ENCODE data around the gene MGAT3. TPM values are rescaled to one million over a fixed set of nuclear protein-coding genes. Genes with fewer than 3 reads are reported as not detected.

MGAT3 gene
- total and polyA plus RNA-seq, 2 of the 13 experiments (the other 11 are each of a cell fraction or from before 2014, with no cell fraction given) = 0.11 to 0.15 TPM

- TF ChIP-seq AKNA (CRISPR knock-in tag; IDR thresholded peaks at IDR 0.05; ENCODE audit: borderline replicate concordance) (no peak), ZNF333 (CRISPR knock-in tag; IDR thresholded peaks at IDR 0.05; ENCODE audit: borderline replicate concordance) (peak; percentile 40; the same call in 1 of the 2 replicates), HDAC2 (CRISPR knock-in tag; IDR thresholded peaks at IDR 0.05) (peak; percentile 65; the same call in 1 of the 2 replicates), NR2F2 (IDR thresholded peaks at IDR 0.05; ENCODE audit: borderline replicate concordance, low read depth) (no peak), FOXP1 (IDR thresholded peaks at IDR 0.05) (no peak), FOXP1 (CRISPR knock-in tag; IDR thresholded peaks at IDR 0.05) (0 out of 2 replicates have a peak, but pooled peaks have one; percentile 24), ZKSCAN5 (CRISPR knock-in tag; IDR thresholded peaks at IDR 0.05) (no peak), HOMEZ (CRISPR knock-in tag; IDR thresholded peaks at IDR 0.05; ENCODE audit: low read depth) (0 out of 2 replicates have a peak, but pooled peaks have one; percentile 42), MXD4 (CRISPR knock-in tag; IDR thresholded peaks at IDR 0.05) (peak; percentile 90; the same call in 1 of the 2 replicates), ZNF143 (CRISPR knock-in tag; IDR thresholded peaks at IDR 0.05) (peak; percentile 85), ZBTB49 (CRISPR knock-in tag; IDR thresholded peaks at IDR 0.05; ENCODE audit: borderline replicate concordance) (no peak), ZNF335 (CRISPR knock-in tag; IDR thresholded peaks at IDR 0.05) (peak; percentile 62; the same call in 1 of the 2 replicates), ZNF614 (CRISPR knock-in tag; IDR thresholded peaks at IDR 0.05; ENCODE audit: borderline replicate concordance) (0 out of 2 replicates have a peak, but pooled peaks have one; percentile 60), ZBTB26 (CRISPR knock-in tag; IDR thresholded peaks at IDR 0.05; ENCODE audit: borderline replicate concordance) (peak; percentile 65; the same call in 1 of the 2 replicates), SOX5 (CRISPR knock-in tag; IDR thresholded peaks at IDR 0.05; ENCODE audit: borderline replicate concordance) (0 out of 2 replicates have a peak, but pooled peaks have one; percentile 34), SKIL (CRISPR knock-in tag; IDR thresholded peaks at IDR 0.05; ENCODE audit: borderline replicate concordance) (no peak)
Observed at GRCh38 chr22:39502109-39502788, 45.4 kb downstream of the MGAT3 start, which contains the start of gene MIEF1 (continued).
